ENCODE results near the gene TBX4. TPM values are rescaled to one million over a fixed set of nuclear protein-coding genes. Genes with fewer than 3 reads are reported as not detected.

The TBX4 gene
- total and polyA plus RNA-seq, 2 of the 13 experiments (the other 11 are each of a cell fraction or from before 2014, with no cell fraction given) = 0.11 to 1.1 TPM

DNA sequence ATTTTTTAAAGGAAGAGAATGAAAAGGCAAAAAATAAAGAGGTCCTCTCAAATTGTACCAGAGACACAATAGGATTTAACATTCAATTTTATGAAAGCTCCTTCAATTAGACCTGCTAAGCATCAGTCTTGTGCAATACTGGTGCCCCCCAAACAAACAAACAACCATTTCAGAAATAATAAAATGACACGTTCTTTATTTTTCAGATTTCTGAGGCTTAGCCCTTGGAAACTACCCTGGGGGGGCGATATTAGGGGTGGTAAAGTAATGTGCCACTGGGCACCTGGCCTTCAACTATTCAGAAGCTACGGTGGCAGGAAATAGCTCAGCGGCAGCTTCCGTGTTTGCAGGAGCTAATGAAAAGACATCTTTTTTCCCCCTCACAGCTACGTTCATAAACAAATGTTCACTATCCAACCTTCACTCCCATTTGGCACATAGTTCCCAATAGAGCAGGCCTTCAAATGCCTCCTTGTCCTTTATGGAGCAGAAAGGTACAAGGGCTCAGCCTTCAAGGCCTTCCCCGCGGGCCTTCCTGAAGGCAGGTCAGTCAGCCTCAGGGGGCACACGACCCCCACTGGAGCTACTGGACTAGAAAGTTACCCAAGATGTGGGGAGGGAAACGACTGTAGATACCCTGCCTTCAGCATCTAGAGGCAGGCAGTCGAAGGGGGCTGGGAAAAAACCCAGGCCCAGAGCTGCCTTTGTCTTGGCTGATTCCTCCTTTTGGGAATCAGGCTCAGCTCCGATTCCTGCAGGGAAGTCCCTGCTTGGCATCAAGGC, 44.1 kb downstream of the TBX4 start (continued):
- TF ChIP-seq ZNF678 (CRISPR knock-in tag; IDR thresholded peaks at IDR 0.05) (no peak), ZNF563 (CRISPR knock-in tag; IDR thresholded peaks at IDR 0.05) (no peak), SP5 (CRISPR knock-in tag; IDR thresholded peaks at IDR 0.05; ENCODE audit: borderline replicate concordance, low read depth) (no peak), ZNF687 (CRISPR knock-in tag; IDR thresholded peaks at IDR 0.05) (peak; percentile 21; the same call in 1 of the 2 replicates), MLLT10 (CRISPR knock-in tag; IDR thresholded peaks at IDR 0.05) (no peak), SMC3 (IDR thresholded peaks at IDR 0.05; ENCODE audit: low read length) (no peak), ZNF878 (CRISPR knock-in tag; IDR thresholded peaks at IDR 0.05) (no peak), ZNF30 (CRISPR knock-in tag; IDR thresholded peaks at IDR 0.05) (no peak), TMF1 (CRISPR knock-in tag; IDR thresholded peaks at IDR 0.05; ENCODE audit: low read depth) (no peak), SRY (CRISPR knock-in tag; IDR thresholded peaks at IDR 0.05) (no peak), SATB2 (CRISPR knock-in tag; IDR thresholded peaks at IDR 0.05) (no peak), SP4 (CRISPR knock-in tag; IDR thresholded peaks at IDR 0.05) (no peak)
- TF ChIP-seq, protein P1, sequence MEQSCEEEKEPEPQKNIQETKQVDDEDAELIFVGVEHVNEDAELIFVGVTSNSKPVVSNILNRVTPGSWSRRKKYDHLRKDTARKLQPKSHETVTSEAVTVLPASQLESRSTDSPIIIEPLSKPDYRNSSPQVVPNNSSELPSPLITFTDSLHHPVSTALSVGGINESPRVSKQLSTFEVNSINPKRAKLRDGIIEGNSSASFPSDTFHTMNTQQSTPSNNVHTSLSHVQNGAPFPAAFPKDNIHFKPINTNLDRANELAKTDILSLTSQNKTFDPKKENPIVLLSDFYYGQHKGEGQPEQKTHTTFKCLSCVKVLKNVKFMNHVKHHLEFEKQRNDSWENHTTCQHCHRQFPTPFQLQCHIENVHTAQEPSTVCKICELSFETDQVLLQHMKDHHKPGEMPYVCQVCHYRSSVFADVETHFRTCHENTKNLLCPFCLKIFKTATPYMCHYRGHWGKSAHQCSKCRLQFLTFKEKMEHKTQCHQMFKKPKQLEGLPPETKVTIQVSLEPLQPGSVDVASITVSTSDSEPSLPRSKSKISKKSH (CRISPR knock-in tag; IDR thresholded peaks at IDR 0.05; ENCODE audit: borderline replicate concordance) = no peak
- TF ChIP-seq, protein P2, sequence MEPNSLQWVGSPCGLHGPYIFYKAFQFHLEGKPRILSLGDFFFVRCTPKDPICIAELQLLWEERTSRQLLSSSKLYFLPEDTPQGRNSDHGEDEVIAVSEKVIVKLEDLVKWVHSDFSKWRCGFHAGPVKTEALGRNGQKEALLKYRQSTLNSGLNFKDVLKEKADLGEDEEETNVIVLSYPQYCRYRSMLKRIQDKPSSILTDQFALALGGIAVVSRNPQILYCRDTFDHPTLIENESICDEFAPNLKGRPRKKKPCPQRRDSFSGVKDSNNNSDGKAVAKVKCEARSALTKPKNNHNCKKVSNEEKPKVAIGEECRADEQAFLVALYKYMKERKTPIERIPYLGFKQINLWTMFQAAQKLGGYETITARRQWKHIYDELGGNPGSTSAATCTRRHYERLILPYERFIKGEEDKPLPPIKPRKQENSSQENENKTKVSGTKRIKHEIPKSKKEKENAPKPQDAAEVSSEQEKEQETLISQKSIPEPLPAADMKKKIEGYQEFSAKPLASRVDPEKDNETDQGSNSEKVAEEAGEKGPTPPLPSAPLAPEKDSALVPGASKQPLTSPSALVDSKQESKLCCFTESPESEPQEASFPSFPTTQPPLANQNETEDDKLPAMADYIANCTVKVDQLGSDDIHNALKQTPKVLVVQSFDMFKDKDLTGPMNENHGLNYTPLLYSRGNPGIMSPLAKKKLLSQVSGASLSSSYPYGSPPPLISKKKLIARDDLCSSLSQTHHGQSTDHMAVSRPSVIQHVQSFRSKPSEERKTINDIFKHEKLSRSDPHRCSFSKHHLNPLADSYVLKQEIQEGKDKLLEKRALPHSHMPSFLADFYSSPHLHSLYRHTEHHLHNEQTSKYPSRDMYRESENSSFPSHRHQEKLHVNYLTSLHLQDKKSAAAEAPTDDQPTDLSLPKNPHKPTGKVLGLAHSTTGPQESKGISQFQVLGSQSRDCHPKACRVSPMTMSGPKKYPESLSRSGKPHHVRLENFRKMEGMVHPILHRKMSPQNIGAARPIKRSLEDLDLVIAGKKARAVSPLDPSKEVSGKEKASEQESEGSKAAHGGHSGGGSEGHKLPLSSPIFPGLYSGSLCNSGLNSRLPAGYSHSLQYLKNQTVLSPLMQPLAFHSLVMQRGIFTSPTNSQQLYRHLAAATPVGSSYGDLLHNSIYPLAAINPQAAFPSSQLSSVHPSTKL (CRISPR knock-in tag; IDR thresholded peaks at IDR 0.05) = no peak

Measured in HepG2 (cell line).